HG03558 (cell line): ENCODE data around the gene FRMPD4.

Source experiments
- ATAC-seq: cut with Tn5 transposase; IDR thresholded peaks from one replicate; pipeline ENCODE4 v1.9.1; 2021; ENCODE audit warnings: moderate number of reproducible peaks; ENCODE audit not compliant: unreplicated experiment; ENCODE audit errors: extremely low read depth

The FRMPD4 gene

GRCh38 chrX:12595720-12596119 is 457.4 kb downstream of the FRMPD4 start:
- ATAC-seq = no peak

- ATAC-seq = no peak
Observed at GRCh38 chrX:12610079-12610478, 471.8 kb downstream of the FRMPD4 start.

GRCh38 chrX:12611471-12611870 is 473.2 kb downstream of the FRMPD4 start:
- ATAC-seq = no peak

- no peak for ATAC-seq
Observed at GRCh38 chrX:12614266-12614665, 476.0 kb downstream of the FRMPD4 start.

GRCh38 chrX:12615061-12615460 is 476.8 kb downstream of the FRMPD4 start:
- no peak for ATAC-seq

- no peak for ATAC-seq
Observed at GRCh38 chrX:12617241-12617640, 479.0 kb downstream of the FRMPD4 start.

GRCh38 chrX:12647230-12647629 is 509.0 kb downstream of the FRMPD4 start:
- ATAC-seq = no peak

- no peak for ATAC-seq
Observed at GRCh38 chrX:12648995-12649394, 510.7 kb downstream of the FRMPD4 start.

- no peak for ATAC-seq
Observed at GRCh38 chrX:12657433-12657832, 519.2 kb downstream of the FRMPD4 start.

- ATAC-seq = no peak
Observed at GRCh38 chrX:12657881-12658280, 519.6 kb downstream of the FRMPD4 start.

GRCh38 chrX:12661464-12661863 is 523.2 kb downstream of the FRMPD4 start:
- no peak for ATAC-seq

- no peak for ATAC-seq
Observed at GRCh38 chrX:12672367-12673106, 534.3 kb downstream of the FRMPD4 start.

GRCh38 chrX:12673487-12673886 is 535.2 kb downstream of the FRMPD4 start:
- no peak for ATAC-seq

GRCh38 chrX:12679522-12679921 is 541.2 kb downstream of the FRMPD4 start:
- no peak for ATAC-seq

GRCh38 chrX:12681047-12681446 is 542.8 kb downstream of the FRMPD4 start:
- ATAC-seq = no peak

GRCh38 chrX:12685541-12685940 is 547.3 kb downstream of the FRMPD4 start:
- no peak for ATAC-seq

- ATAC-seq = no peak
Observed at GRCh38 chrX:12686331-12686730, 548.1 kb downstream of the FRMPD4 start.

GRCh38 chrX:12690646-12691045 is 552.4 kb downstream of the FRMPD4 start:
- no peak for ATAC-seq

GRCh38 chrX:12693754-12694153 is 555.5 kb downstream of the FRMPD4 start:
- ATAC-seq = no peak

- ATAC-seq = no peak
Observed at GRCh38 chrX:12700745-12701144, 562.5 kb downstream of the FRMPD4 start.

- ATAC-seq = no peak
Observed at GRCh38 chrX:12701628-12702027, 563.4 kb downstream of the FRMPD4 start.

GRCh38 chrX:12702509-12703091 is 564.3 kb downstream of the FRMPD4 start:
- no peak for ATAC-seq
